Neutrophil (primary cell): ENCODE data around the gene BMF.
A peak's percentile ranks its signal among the peaks of the same experiment; 100 is the strongest.

Source experiments
- H3K27ac ChIP-seq: fragments of 200-600 bp; sonication (generic); 2 replicates; pipeline ENCODE4 v1.5.1; 2016; ENCODE audit warnings: mild to moderate bottlenecking, moderate library complexity
- H3K27me3 ChIP-seq: fragments of 200-600 bp; sonication (generic); 2 replicates; pipeline ENCODE4 v1.6.0; 2016; ENCODE audit warnings: mild to moderate bottlenecking
- H3K36me3 ChIP-seq: fragments of 200-600 bp; sonication (generic); 2 replicates; pipeline ENCODE4 v1.5.1; 2017
- H3K4me1 ChIP-seq, 2 experiments: fragments of 200-600 bp in 1 of 2; sonication (generic) in 1 of 2; 1 replicate in 1 of 2; 2 replicates in 1 of 2; pipeline versions ENCODE4 v1.5.1 to v1.6.1; 2013 to 2016; ENCODE audit warnings: low read depth in 1 of 2, low read length in 1 of 2, mild to moderate bottlenecking in 1 of 2, moderate library complexity in 1 of 2; ENCODE audit not compliant: control insufficient read depth in 1 of 2, insufficient read depth in 1 of 2
- H3K4me3 ChIP-seq, 2 experiments: fragments of 200-600 bp in 1 of 2; sonication (generic) in 1 of 2; 1 replicate in 1 of 2; 2 replicates in 1 of 2; pipeline ENCODE4 v1.5.1; 2013 to 2016; ENCODE audit warnings: low read depth in 1 of 2, low read length in 1 of 2, mild to moderate bottlenecking in 1 of 2, moderate library complexity in 1 of 2
- H3K9me3 ChIP-seq: fragments of 200-600 bp; sonication (generic); 2 replicates; pipeline ENCODE4 v1.5.1; 2016
- CTCF ChIP-seq: fragments of 200-600 bp; sonication (generic); IDR thresholded peaks from 2 replicates; pipeline ENCODE4 v1.5.1; 2016; ENCODE audit warnings: antibody characterized with exemption

The BMF gene

DNA sequence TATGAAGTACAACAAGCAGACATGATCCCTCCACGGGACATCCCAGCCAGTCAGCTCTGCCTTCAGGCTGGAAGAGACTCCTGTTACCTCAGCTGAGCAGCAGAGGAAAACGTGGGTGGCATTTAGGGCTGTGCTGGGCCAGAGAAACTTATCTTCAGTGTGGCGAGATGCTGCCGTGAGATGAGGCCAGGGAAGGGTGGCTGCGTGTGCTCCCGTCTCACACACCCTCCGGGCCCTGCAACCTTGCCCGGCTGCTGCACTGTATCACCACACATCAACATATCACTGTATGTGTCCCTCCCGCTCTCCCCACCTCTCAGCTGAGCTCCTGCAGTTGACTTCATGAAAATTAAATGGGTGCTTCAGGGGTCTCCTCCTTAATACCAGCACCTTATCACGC is 23.4 kb downstream of the BMF start:
- no peak overlapping the region for H3K27ac ChIP-seq
- H3K36me3 ChIP-seq = peaks cover 7% of the 10 kb centered on the region
- H3K4me3 ChIP-seq = no peak overlapping the region
- H3K27me3 ChIP-seq = no peaks in the 10 kb centered on the region
- peaks cover 13 to 14% of the 10 kb centered on the region in 2 experiments for H3K4me1 ChIP-seq
- TF ChIP-seq CTCF = no peak
- H3K9me3 ChIP-seq = no peaks in the 10 kb centered on the region

- Histone ChIP-seq H3K9me3 (no peaks in the 10 kb centered on the region), H3K4me3 (no peak overlapping the region), H3K36me3 (peaks cover 1% of the 10 kb centered on the region), H3K4me1 (peaks cover 13 to 14% of the 10 kb centered on the region in 2 experiments), H3K27me3 (no peaks in the 10 kb centered on the region), H3K27ac (no peak overlapping the region)
- TF ChIP-seq CTCF = no peak
Measured at GRCh38 chr15:40084650-40085049, 24.0 kb downstream of the BMF start.

DNA sequence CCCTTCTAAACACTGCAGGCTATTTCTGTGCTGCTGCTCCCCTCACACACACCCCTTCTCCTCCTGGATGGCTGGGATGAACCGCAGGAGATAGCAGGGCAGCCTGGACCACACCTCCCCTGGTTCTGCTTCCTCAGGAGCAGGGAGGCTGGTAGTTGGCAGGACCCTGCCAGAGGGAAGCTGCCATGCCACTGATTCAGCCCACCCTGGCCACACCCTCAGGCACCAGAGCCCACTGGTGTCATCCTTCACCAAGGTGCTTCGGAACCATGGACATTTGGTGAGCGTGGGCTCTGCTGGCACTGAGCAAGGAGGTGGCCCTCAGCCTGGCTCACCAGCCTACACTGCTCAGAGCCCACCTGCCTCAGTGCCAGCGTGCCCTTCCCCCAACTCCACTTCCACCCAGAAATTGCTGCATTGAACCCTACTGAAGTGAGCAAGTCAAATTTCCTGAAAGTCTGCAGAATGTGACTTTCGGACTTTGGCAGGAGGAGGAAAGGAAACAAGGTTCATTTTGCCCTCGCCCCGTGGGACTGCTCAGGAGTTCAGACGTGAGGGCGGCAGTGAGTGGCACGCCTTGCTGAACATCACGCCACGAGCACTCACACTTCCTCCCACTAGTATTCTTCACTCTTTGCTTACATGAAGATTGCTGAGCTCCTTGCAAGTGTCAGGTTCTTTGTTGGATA is 26.3 kb downstream of the BMF start:
- peak overlapping the region in 1 of 2 experiments; percentile 48 for H3K4me3 ChIP-seq
- H3K4me1 ChIP-seq = peaks cover 13 to 14% of the 10 kb centered on the region in 2 experiments
- H3K27me3 ChIP-seq = no peaks in the 10 kb centered on the region
- no peaks in the 10 kb centered on the region for H3K9me3 ChIP-seq
- H3K36me3 ChIP-seq = no peaks in the 10 kb centered on the region
- no peak for TF ChIP-seq CTCF
- no peak overlapping the region for H3K27ac ChIP-seq

DNA sequence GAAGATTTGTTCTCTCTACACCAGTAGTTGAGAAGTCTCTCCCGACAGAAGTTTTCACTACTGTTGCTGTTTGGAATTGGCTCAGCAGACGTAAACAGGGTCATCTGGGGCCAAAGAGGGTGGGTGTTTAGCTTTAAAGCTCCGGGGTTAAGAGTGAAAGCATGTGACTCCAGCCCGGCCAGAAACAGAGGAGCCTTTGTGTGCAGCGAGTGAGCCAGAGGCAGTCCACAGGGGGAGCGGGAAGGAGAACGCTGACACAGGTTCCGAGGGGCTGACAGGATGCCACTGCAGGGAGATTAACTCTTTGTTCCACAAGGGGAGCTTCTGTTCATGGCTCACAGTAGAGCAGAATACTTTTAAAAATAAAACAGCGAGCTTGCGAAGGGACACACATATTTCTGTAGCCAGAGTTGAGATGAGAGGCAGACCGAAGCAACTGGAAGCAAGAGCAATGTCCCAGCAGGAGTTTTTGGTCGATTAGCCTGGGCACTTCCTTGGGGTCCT is 26.9 kb downstream of the BMF start:
- H3K4me3 ChIP-seq = peak overlapping the region; percentile 48 to 55
- no peak for TF ChIP-seq CTCF
- no peaks in the 10 kb centered on the region for H3K27me3 ChIP-seq
- H3K4me1 ChIP-seq = peaks cover 13 to 14% of the 10 kb centered on the region in 2 experiments
- no peaks in the 10 kb centered on the region for H3K9me3 ChIP-seq
- no peaks in the 10 kb centered on the region for H3K36me3 ChIP-seq
- H3K27ac ChIP-seq = no peak overlapping the region

GRCh38 chr15:40080847-40081246 is 27.8 kb downstream of the BMF start:
- Histone ChIP-seq H3K36me3 (no peaks in the 10 kb centered on the region), H3K4me1 (peaks cover 13 to 14% of the 10 kb centered on the region in 2 experiments), H3K27me3 (no peaks in the 10 kb centered on the region), H3K4me3 (no peak overlapping the region), H3K27ac (no peak overlapping the region), H3K9me3 (no peaks in the 10 kb centered on the region)
- no peak for TF ChIP-seq CTCF
